ENCODE results near the gene ADAMTSL5. TPM values are rescaled to one million over a fixed set of nuclear protein-coding genes. Genes with fewer than 3 reads are reported as not detected.
"Not testable (repeated sequence)": the region's sequence is repeated elsewhere in the genome, so short reads cannot be mapped to it uniquely, and the experiment has no call there.

Gene ADAMTSL5
- total and polyA plus RNA-seq, 2 of the 8 experiments (the other 6 are each of a cell fraction or from before 2014, with no cell fraction given) = 0.82 to 0.99 TPM

DNA sequence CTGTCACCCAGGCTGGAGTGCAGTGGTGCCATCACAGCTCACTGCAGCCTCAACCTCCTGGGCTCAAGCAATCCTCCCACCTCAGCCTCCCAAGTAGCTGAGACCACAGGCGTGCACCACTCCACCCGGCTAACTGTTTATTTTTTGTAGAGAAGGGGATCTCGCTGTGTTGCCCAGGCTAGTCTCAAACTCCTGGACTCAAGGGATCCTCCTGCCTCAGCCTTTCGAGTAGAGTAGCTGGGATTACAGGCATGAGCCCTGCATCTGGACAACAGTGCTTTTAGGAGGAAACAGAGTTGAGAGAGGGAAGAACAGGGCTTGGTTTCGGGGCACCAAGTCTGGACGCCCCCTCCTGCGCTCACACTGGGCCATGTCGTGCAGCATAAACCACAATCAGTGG is 7.0 kb upstream of the ADAMTSL5 start:
- not testable (repeated sequence) for H2BK5ac ChIP-seq (ENCODE audit: low read depth, low read length); H3K9ac ChIP-seq (replicated peaks in 1 of 4; ENCODE audit: extremely low read depth in 1 of 4, low read depth in 3 of 4, low read length in 3 of 4); H3K36me3 ChIP-seq (ENCODE audit: control insufficient read depth in 2 of 4, insufficient read depth in 4 of 4, low read length in 3 of 4); H3K4me3 ChIP-seq (ENCODE audit: extremely low read depth in 1 of 4, insufficient read depth in 2 of 4, low read depth in 3 of 4, low read length in 4 of 4); H3K56ac ChIP-seq (replicated peaks; ENCODE audit: insufficient read length, low read depth, low read length); DNase-seq (ENCODE audit: low read depth in 1 of 2, low spot score in 2 of 2); H3K4ac ChIP-seq (replicated peaks; ENCODE audit: insufficient read length, low read depth, low read length); H3K79me1 ChIP-seq (ENCODE audit: low read depth, low read length); H2BK15ac ChIP-seq (ENCODE audit: low read length); H3K9me3 ChIP-seq (ENCODE audit: insufficient read depth in 2 of 2, low read depth in 1 of 2, low read length in 1 of 2); H4K5ac ChIP-seq (ENCODE audit: insufficient read length, low read depth, low read length); FAIRE-seq; H3K79me2 ChIP-seq (ENCODE audit: control insufficient read depth in 1 of 2, insufficient read depth in 2 of 2, low read length in 2 of 2); H3K4me1 ChIP-seq (replicated peaks in 1 of 4; ENCODE audit: control insufficient read depth in 3 of 4, insufficient read depth in 4 of 4, low read length in 3 of 4); H4K8ac ChIP-seq (ENCODE audit: extremely low read depth, insufficient read depth, low read length); H3K23ac ChIP-seq (ENCODE audit: insufficient read length); H3K27ac ChIP-seq (ENCODE audit: low read depth, low read length); H2AFZ ChIP-seq (ENCODE audit: low read length); H2BK12ac ChIP-seq (ENCODE audit: low read depth, low read length); H2BK120ac ChIP-seq (replicated peaks; ENCODE audit: low read depth, low read length); H4K20me1 ChIP-seq (replicated peaks in 1 of 2; ENCODE audit: control insufficient read depth in 1 of 2, insufficient read depth in 2 of 2, low read length in 2 of 2); H4K91ac ChIP-seq (replicated peaks; ENCODE audit: insufficient read length, low read length); H2BK20ac ChIP-seq (ENCODE audit: low read length); H3K23me2 ChIP-seq (ENCODE audit: low read depth, low read length); H3K4me2 ChIP-seq (ENCODE audit: insufficient read depth in 1 of 2, low read depth in 2 of 2, low read length in 2 of 2); H2AK5ac ChIP-seq (ENCODE audit: low read depth, low read length); H3K14ac ChIP-seq (ENCODE audit: insufficient read length); H3K18ac ChIP-seq (ENCODE audit: extremely low read depth, low read length)
- ChIA-PET POLR2A (ENCODE audit: partially characterized antibody) (interaction anchor here (0.8 kb wide), 1 partner anchor 12 kb away, joined by 3 read pairs; no protein-coding TSS in a partner anchor), CTCF (ENCODE audit: partially characterized antibody) (interaction anchor here (0.6 to 1.2 kb wide), 2 partner anchors 17 to 54 kb away, joined by 3 read pairs; no protein-coding TSS in a partner anchor)
- H3K27me3 ChIP-seq (replicated peaks in 1 of 4; ENCODE audit: control insufficient read depth in 3 of 4, extremely low read depth in 1 of 4, insufficient read depth in 3 of 4, low read length in 3 of 4) = peaks cover 12 to 25% (median 22%) of the 10 kb centered on the region in 4 experiments
- 82% methylated on average over 8 of the region's 8 CpGs; no CpG with 5 or more reads in 1 of the 2 experiments for WGBS, 2 experiments (ENCODE audit: extremely low coverage in 1 of 2, insufficient coverage in 1 of 2, insufficient read length in 1 of 2, insufficient replicate concordance in 2 of 2, low coverage in 1 of 2, low lambda C conversion rate in 2 of 2, missing lambda C conversion rate in 1 of 2)
